Adrenal gland (tissue), 12 donors: ENCODE results near the gene GUCY2C. TPM values are rescaled to one million over a fixed set of nuclear protein-coding genes. Genes with fewer than 3 reads are reported as not detected.

ENCODE experiments used
- DNase-seq, 7 donors: peaks; one replicate each; pipeline ENCODE4 v3.0.0-alpha.2; 2019 to 2020
- H3K27ac ChIP-seq, 5 donors: fragments of 200-600 bp; sonication (generic) in 4 of 5; 1 replicate in 3 of 5; 2 replicates in 2 of 5; pipeline versions ENCODE4 v1.5.1 to v1.8.0; 2016 to 2020; ENCODE audit warnings: mild to moderate bottlenecking in 1 of 5
- H3K27me3 ChIP-seq: fragments of 200-600 bp; 2 replicates; pipeline ENCODE4 v1.8.0; 2021
- H3K36me3 ChIP-seq, 2 donors: fragments of 200-600 bp; replicated peaks in 1 of 2; 1 replicate in 1 of 2; 2 replicates in 1 of 2; pipeline versions ENCODE4 v1.5.1 to v1.8.0; 2018 to 2022
- H3K4me1 ChIP-seq, 2 donors: fragments of 200-600 bp; replicated peaks in 1 of 2; 1 replicate in 1 of 2; 2 replicates in 1 of 2; pipeline versions ENCODE4 v1.5.1 to v1.8.0; 2018 to 2021
- H3K4me3 ChIP-seq, 4 donors: fragments of 200-600 bp; sonication (generic) in 3 of 4; one replicate each; pipeline ENCODE4 v1.5.1; 2016 to 2018
- H3K9me3 ChIP-seq, 3 donors: fragments of 200-600 bp; sonication (generic) in 1 of 3; replicated peaks in 1 of 3; 1 replicate in 2 of 3; 2 replicates in 1 of 3; pipeline versions ENCODE4 v1.5.1 to v1.8.0; 2016 to 2021
- POLR2A ChIP-seq, 2 donors: fragments of 450-650 bp; IDR thresholded peaks; one replicate each; pipeline ENCODE4 v1.6.1; 2017; ENCODE audit warnings: antibody characterized with exemption in 2 of 2, mild to moderate bottlenecking in 2 of 2, moderate library complexity in 1 of 2
- WGBS, 4 donors: extraction: QIAGEN DNeasy Blood & Tissue Kit in 2 of 4; methylation state at CpG; one replicate each; pipeline versions ENCODE4 v1.1.5 to v1.1.7; 2013 to 2017; 5-methylcytosine and 5-hydroxymethylcytosine counted together
- intact Hi-C, 2 donors: fragments of 100-400 bp; cut with DNase I; formaldehyde crosslinking; loops; one replicate each; pipeline versions ENCODE4 v1.14.1 to v1.15.0; 2022 to 2023
- polyA plus RNA-seq, 3 donors: library from polyadenylated mRNA; stranded (reverse); fragments of 200-250 nt in 2 of 3; fragments of 350-450 nt in 1 of 3; fragmentation: Illumina TruSeq in 1 of 3; extraction: RNeasy Lipid Tissue Mini Kit (QIAGEN cat#74804) in 1 of 3; gene quantifications; one replicate each; pipeline ENCODE4 v1.2.3, GENCODE V29; 2013 to 2014
- total RNA-seq, 9 donors: library from RNA; depleted of rRNA in 4 of 9; stranded (reverse); fragments of >200 nt in 4 of 9; fragments of 120-200 nt in 1 of 9; fragmentation: NEBNext Ultra II Directional in 1 of 9; extraction: Animal tissue kit (Norgen Biotek cat#: 25700) in 1 of 9; gene quantifications; one replicate each; pipeline versions ENCODE4 v1.1.0 to v1.2.4, GENCODE V29; 2013 to 2023
- TF ChIP-seq, protein P1 (sequence below), 6 experiments: fragments of 450-650 bp in 4 of 6; fragments of 200-600 bp in 2 of 6; sonication (generic) in 1 of 6; IDR thresholded peaks; 1 replicate in 5 of 6; 2 replicates in 1 of 6; pipeline versions ENCODE4 v1.5.1 to v1.8.0; 2016 to 2021; ENCODE audit warnings: antibody characterized with exemption in 6 of 6, mild to moderate bottlenecking in 2 of 6, moderate library complexity in 1 of 6
- donor health status: healthy with polysubstance abuse.
- donor health status: Bipolar disorder and iron deficiency.
- donor health status: DM: yes; HTN: yes; CAD: no.
- donor health status: DM: no; HTN: no; CAD: no.
- donor health status: DM: no; HTN: no; CAD: no.
- donor health status: DM: yes; HTN: yes; CAD: no.

The GUCY2C gene
- total and polyA plus RNA-seq, 12 donors: not detected

- intact Hi-C loops: loop anchor here in 1 of 2 donors (5.0 kb wide), 1 partner anchor 418 kb away; no protein-coding TSS in a partner anchor
- TF ChIP-seq, protein P1, sequence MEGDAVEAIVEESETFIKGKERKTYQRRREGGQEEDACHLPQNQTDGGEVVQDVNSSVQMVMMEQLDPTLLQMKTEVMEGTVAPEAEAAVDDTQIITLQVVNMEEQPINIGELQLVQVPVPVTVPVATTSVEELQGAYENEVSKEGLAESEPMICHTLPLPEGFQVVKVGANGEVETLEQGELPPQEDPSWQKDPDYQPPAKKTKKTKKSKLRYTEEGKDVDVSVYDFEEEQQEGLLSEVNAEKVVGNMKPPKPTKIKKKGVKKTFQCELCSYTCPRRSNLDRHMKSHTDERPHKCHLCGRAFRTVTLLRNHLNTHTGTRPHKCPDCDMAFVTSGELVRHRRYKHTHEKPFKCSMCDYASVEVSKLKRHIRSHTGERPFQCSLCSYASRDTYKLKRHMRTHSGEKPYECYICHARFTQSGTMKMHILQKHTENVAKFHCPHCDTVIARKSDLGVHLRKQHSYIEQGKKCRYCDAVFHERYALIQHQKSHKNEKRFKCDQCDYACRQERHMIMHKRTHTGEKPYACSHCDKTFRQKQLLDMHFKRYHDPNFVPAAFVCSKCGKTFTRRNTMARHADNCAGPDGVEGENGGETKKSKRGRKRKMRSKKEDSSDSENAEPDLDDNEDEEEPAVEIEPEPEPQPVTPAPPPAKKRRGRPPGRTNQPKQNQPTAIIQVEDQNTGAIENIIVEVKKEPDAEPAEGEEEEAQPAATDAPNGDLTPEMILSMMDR (IDR thresholded peaks at IDR 0.05): no peak
- no peak for TF ChIP-seq POLR2A (IDR thresholded peaks at IDR 0.05)
- H3K4me3 ChIP-seq: no peak overlapping the region
- no peaks in the 10 kb centered on the region for H3K27me3 ChIP-seq
- 89 to 93% (median 90%) methylated on average over 23 of the region's 23 CpGs for WGBS, 4 donors
- no peak for DNase-seq
- no peak overlapping the region for H3K27ac ChIP-seq
- no peaks in the 10 kb centered on the region for H3K36me3 ChIP-seq
- no peaks in the 10 kb centered on the region for H3K9me3 ChIP-seq
- no peaks in the 10 kb centered on the region for H3K4me1 ChIP-seq
Measured at GRCh38 chr12:14665354-14666348, 30.7 kb downstream of the GUCY2C start.

DNA sequence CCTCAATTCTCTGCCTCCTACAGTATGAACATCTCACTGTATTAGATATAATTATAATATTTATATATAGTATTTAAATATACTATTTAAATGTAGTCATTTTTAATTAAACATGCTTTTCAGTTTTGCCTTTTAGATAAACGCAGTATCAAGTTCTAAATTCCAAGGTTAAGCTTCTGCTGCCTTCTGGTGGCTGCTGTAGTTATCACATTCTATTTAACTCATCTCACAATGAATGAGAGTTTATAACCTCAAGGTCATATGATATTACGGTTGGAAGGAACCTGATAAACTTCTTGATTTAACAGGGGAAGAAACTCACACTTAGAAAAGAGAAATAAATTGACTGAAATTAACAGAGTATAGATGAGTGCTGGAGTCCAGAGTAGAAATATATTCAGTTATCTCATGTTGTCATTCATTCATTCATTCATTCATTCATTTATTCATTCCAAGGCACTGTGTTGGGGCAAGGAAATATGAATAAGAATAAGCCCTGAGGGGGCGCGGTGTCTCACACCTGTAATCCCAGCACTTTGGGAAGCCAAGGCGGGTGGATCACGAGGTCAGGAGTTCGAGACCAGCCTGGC, 31.9 kb downstream of the GUCY2C start:
- intact Hi-C loops: loop anchor here in 1 of 2 donors (5.0 kb wide), 1 partner anchor 417 kb away; no protein-coding TSS in a partner anchor
- no peak for TF ChIP-seq POLR2A (IDR thresholded peaks at IDR 0.05)
- TF ChIP-seq, protein P1 (IDR thresholded peaks at IDR 0.05): peak; percentile 55 to 81 (median 72)
- Histone ChIP-seq H3K4me3 (no peak overlapping the region), H3K27ac (no peak overlapping the region), H3K4me1 (no peaks in the 10 kb centered on the region), H3K27me3 (no peaks in the 10 kb centered on the region), H3K36me3 (no peaks in the 10 kb centered on the region), H3K9me3 (no peaks in the 10 kb centered on the region)
- peak; percentile 20 to 60 (median 26) for DNase-seq
- WGBS, 4 donors: 59 to 66% (median 64%) methylated on average over 7 of the region's 7 CpGs

- TF ChIP-seq, protein P1 (IDR thresholded peaks at IDR 0.05): no peak
- TF ChIP-seq POLR2A (IDR thresholded peaks at IDR 0.05): no peak
- Histone ChIP-seq H3K4me1 (no peaks in the 10 kb centered on the region), H3K27me3 (no peaks in the 10 kb centered on the region), H3K36me3 (no peaks in the 10 kb centered on the region), H3K9me3 (no peaks in the 10 kb centered on the region), H3K27ac (no peak overlapping the region), H3K4me3 (no peak overlapping the region)
- DNase-seq: no peak
- 88 to 93% (median 91%) methylated on average over 5 of the region's 5 CpGs for WGBS, 4 donors
- intact Hi-C loops: no loop called here
Measured at GRCh38 chr12:14663002-14663401, 33.4 kb downstream of the GUCY2C start.

- H3K4me1 ChIP-seq: no peaks in the 10 kb centered on the region
- intact Hi-C loops: no loop called here
- 91 to 95% (median 94%) methylated on average over 9 of the region's 9 CpGs for WGBS, 4 donors
- no peaks in the 10 kb centered on the region for H3K27me3 ChIP-seq
- DNase-seq: no peak
- no peaks in the 10 kb centered on the region for H3K36me3 ChIP-seq
- H3K27ac ChIP-seq: no peak overlapping the region
- no peak for TF ChIP-seq POLR2A (IDR thresholded peaks at IDR 0.05)
- TF ChIP-seq, protein P1 (IDR thresholded peaks at IDR 0.05): no peak
- no peaks in the 10 kb centered on the region for H3K9me3 ChIP-seq
- H3K4me3 ChIP-seq: no peak overlapping the region
Measured at GRCh38 chr12:14656846-14657245, 39.6 kb downstream of the GUCY2C start.
